Esophagus muscularis mucosa (tissue), 4 donors: ENCODE results near the gene ZC3H18. TPM values are rescaled to one million over a fixed set of nuclear protein-coding genes. Genes with fewer than 3 reads are reported as not detected.

Source experiments
- DNase-seq: peaks from one replicate; pipeline ENCODE4 v3.0.0-alpha.2; 2017; ENCODE audit errors: extremely low spot score
- H3K27ac ChIP-seq, 4 donors: fragments of 200-600 bp; sonication (generic); replicated peaks in 1 of 4; 1 replicate in 3 of 4; 2 replicates in 1 of 4; pipeline ENCODE4 v1.5.1; 2016 to 2019; ENCODE audit warnings: mild to moderate bottlenecking in 1 of 4
- H3K27me3 ChIP-seq, 4 donors: fragments of 200-600 bp; sonication (generic); one replicate each; pipeline versions ENCODE4 v1.5.1 to v1.6.0; 2016 to 2019
- H3K36me3 ChIP-seq, 4 donors: fragments of 200-600 bp; sonication (generic); one replicate each; pipeline ENCODE4 v1.5.1; 2016 to 2019
- H3K4me1 ChIP-seq, 4 donors: fragments of 200-600 bp; sonication (generic); one replicate each; pipeline ENCODE4 v1.5.1; 2016 to 2019
- H3K4me3 ChIP-seq, 4 donors: fragments of 200-600 bp; sonication (generic); 1 replicate in 2 of 4; 2 replicates in 2 of 4; pipeline ENCODE4 v1.5.1; 2016 to 2019; ENCODE audit warnings: mild to moderate bottlenecking in 4 of 4, moderate library complexity in 1 of 4
- H3K9me3 ChIP-seq, 4 donors: fragments of 200-600 bp; sonication (generic); 1 replicate in 3 of 4; 2 replicates in 1 of 4; pipeline ENCODE4 v1.5.1; 2016 to 2019
- EP300 ChIP-seq: sonication (generic); formaldehyde crosslinking; IDR thresholded peaks from one replicate; pipeline ENCODE4 v1.6.1; 2017; ENCODE audit warnings: antibody characterized with exemption
- POLR2A ChIP-seq: fragments of 450-650 bp; IDR thresholded peaks from one replicate; pipeline ENCODE4 v1.6.1; 2017; ENCODE audit warnings: antibody characterized with exemption, moderate library complexity, mild to moderate bottlenecking, low read depth
- POLR2AphosphoS5 ChIP-seq, 2 donors: sonication (generic); formaldehyde crosslinking; IDR thresholded peaks; one replicate each; pipeline ENCODE4 v1.6.1; 2017; ENCODE audit warnings: antibody characterized with exemption in 2 of 2
- whole genome bisulfite sequencing: methylation state at CpG from one replicate; pipeline ENCODE4 v1.1.5; 2018; 5-methylcytosine and 5-hydroxymethylcytosine counted together
- intact Hi-C: fragments of 100-400 bp; cut with DNase I; formaldehyde crosslinking; loops from one replicate; pipeline ENCODE4 v1.15.1; 2023
- total RNA-seq, 4 donors: library from RNA; depleted of rRNA; stranded (reverse); fragments of >200 nt; gene quantifications; one replicate each; pipeline versions ENCODE4 v1.1.0 to v1.2.1, GENCODE V29; 2016
- TF ChIP-seq, protein P1 (sequence below), 3 experiments: fragments of 200-600 bp in 2 of 3; fragments of 450-650 bp in 1 of 3; sonication (generic) in 2 of 3; IDR thresholded peaks; one replicate each; pipeline ENCODE4 v1.5.1; 2017 to 2019; ENCODE audit warnings: antibody characterized with exemption in 3 of 3, mild to moderate bottlenecking in 2 of 3, moderate library complexity in 1 of 3

The ZC3H18 gene
- total RNA-seq, 4 donors from 2014 or later: 15.9 to 29.1 (median 26.6) TPM

DNA sequence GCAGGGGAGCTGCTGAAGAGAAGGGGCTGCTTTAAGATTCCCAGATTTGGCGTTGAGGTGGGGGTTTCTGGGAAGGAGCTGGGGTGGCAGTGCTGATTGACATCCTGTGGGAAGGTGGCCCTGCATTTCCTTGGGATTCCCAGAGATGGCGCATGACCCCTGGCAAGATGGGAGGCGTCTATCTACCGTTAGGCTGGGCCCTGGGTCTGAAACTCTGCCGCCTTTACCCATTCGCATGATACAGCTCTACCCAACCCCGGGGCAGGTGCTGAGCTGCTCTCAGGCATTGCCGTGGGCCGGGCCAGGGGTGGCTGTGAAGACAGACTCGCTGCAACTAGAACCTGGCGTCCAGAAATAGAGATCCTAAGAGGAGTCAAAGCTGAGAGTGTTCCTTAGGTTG lies 102.6 kb downstream of the ZC3H18 start:
- TF ChIP-seq EP300 (no peak), POLR2A (no peak), POLR2AphosphoS5 (IDR thresholded peaks at IDR 0.05) (no peak)
- TF ChIP-seq, protein P1, sequence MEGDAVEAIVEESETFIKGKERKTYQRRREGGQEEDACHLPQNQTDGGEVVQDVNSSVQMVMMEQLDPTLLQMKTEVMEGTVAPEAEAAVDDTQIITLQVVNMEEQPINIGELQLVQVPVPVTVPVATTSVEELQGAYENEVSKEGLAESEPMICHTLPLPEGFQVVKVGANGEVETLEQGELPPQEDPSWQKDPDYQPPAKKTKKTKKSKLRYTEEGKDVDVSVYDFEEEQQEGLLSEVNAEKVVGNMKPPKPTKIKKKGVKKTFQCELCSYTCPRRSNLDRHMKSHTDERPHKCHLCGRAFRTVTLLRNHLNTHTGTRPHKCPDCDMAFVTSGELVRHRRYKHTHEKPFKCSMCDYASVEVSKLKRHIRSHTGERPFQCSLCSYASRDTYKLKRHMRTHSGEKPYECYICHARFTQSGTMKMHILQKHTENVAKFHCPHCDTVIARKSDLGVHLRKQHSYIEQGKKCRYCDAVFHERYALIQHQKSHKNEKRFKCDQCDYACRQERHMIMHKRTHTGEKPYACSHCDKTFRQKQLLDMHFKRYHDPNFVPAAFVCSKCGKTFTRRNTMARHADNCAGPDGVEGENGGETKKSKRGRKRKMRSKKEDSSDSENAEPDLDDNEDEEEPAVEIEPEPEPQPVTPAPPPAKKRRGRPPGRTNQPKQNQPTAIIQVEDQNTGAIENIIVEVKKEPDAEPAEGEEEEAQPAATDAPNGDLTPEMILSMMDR (IDR thresholded peaks at IDR 0.05): no peak
- no peak overlapping the region for H3K27ac ChIP-seq
- WGBS: 72% methylated on average over 11 of the region's 11 CpGs
- DNase-seq: no peak
- no peaks in the 10 kb centered on the region for H3K9me3 ChIP-seq
- peaks cover 0 to 11% (median 4%) of the 10 kb centered on the region in 4 donors for H3K36me3 ChIP-seq
- H3K27me3 ChIP-seq: peaks cover 0 to 2% (median under 1%) of the 10 kb centered on the region in 4 donors
- intact Hi-C loops: no loop called here
- H3K4me3 ChIP-seq: no peak overlapping the region
- peaks cover 0 to 26% (median 0%) of the 10 kb centered on the region in 4 donors for H3K4me1 ChIP-seq

DNA sequence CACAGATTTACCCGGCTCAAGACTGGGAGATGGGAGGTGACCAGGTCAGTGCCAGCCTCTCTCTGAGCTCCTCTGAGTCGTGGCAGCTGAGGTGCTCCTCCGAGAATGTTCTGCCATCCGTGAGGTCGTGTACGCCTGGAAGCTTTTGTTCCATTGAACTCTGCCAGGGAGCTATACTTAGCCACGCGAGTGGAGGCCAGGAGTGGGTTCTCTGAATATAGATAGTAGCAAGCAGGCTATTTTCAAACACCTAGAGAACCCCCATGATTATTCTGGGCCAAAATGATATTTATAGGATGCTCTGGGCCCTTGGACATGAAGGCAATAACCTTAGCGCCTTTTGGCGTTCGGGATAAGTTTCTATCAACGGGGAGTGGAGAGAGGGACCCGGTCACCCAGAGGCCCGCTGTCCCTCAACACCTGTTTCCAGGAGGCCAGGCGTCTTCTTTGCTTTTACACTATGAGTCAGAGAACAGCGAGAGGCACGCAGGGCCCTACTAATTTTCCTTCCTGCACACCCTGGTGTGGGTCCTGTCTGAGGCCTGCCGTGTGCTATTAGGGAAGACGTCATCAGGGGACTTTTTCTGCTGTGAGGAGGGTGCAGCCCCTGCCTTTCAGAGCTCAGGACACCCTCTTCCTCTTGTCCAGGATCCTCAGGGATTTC lies 103.6 kb downstream of the ZC3H18 start:
- H3K9me3 ChIP-seq: no peaks in the 10 kb centered on the region
- H3K27me3 ChIP-seq: peaks cover 0 to 13% (median 9%) of the 10 kb centered on the region in 4 donors
- peaks cover 0 to 8% (median 3%) of the 10 kb centered on the region in 4 donors for H3K36me3 ChIP-seq
- peaks cover 0 to 26% (median 6%) of the 10 kb centered on the region in 4 donors for H3K4me1 ChIP-seq
- TF ChIP-seq POLR2AphosphoS5 (IDR thresholded peaks at IDR 0.05) (no peak), EP300 (no peak), POLR2A (no peak)
- TF ChIP-seq, protein P1 (IDR thresholded peaks at IDR 0.05): no peak
- 94% methylated on average over 19 of the region's 19 CpGs for WGBS
- no peak overlapping the region for H3K27ac ChIP-seq
- DNase-seq: no peak
- H3K4me3 ChIP-seq: no peak overlapping the region
- intact Hi-C loops: no loop called here

GRCh38 chr16:88676502-88677242 lies 106.5 kb downstream of the ZC3H18 start:
- Histone ChIP-seq H3K9me3 (no peaks in the 10 kb centered on the region), H3K4me1 (peaks cover 6 to 26% (median 10%) of the 10 kb centered on the region in 4 donors), H3K4me3 (no peak overlapping the region), H3K27me3 (peaks cover 0 to 36% (median 19%) of the 10 kb centered on the region in 4 donors), H3K36me3 (peaks cover 0 to 8% (median 3%) of the 10 kb centered on the region in 4 donors), H3K27ac (no peak overlapping the region)
- 81% methylated on average over 15 of the region's 22 CpGs for WGBS
- intact Hi-C loops: no loop called here
- no peak for DNase-seq
- TF ChIP-seq POLR2A (no peak), EP300 (no peak), POLR2AphosphoS5 (IDR thresholded peaks at IDR 0.05) (no peak)
- TF ChIP-seq, protein P1 (IDR thresholded peaks at IDR 0.05): no peak

DNA sequence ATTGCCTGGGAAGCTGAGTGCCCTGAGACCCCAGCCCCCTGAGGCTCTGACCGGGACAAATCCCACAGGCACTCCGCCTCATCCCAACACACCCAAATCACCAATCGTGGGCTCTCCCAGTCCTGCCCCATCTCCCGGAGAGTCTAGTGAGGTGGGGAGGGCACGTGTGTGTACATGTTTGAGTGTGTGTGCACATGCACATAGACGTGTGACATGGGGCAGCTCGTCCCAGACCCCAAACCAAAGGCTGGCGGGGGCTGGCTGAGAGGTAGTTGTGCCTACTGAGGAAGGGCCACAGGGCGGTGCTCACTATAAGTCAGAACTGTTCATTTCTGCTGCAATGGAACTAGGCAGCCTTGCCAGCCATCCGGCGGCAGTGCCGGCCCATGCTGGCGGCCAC lies 107.5 kb downstream of the ZC3H18 start:
- 57% methylated on average over 9 of the region's 13 CpGs for WGBS
- peaks cover 0 to 8% (median 3%) of the 10 kb centered on the region in 4 donors for H3K36me3 ChIP-seq
- peaks cover 0 to 44% (median 23%) of the 10 kb centered on the region in 4 donors for H3K27me3 ChIP-seq
- no peak overlapping the region for H3K4me3 ChIP-seq
- H3K27ac ChIP-seq: no peak overlapping the region
- intact Hi-C loops: no loop called here
- no peak for DNase-seq
- no peaks in the 10 kb centered on the region for H3K9me3 ChIP-seq
- TF ChIP-seq, protein P1 (IDR thresholded peaks at IDR 0.05): no peak
- TF ChIP-seq POLR2AphosphoS5 (IDR thresholded peaks at IDR 0.05) (no peak), POLR2A (no peak), EP300 (no peak)
- peaks cover 11 to 20% (median 13%) of the 10 kb centered on the region in 4 donors for H3K4me1 ChIP-seq
